Astrocyte (in vitro differentiated cells and primary cell): ENCODE results near the gene EPHB1. TPM values are rescaled to one million over a fixed set of nuclear protein-coding genes. Genes with fewer than 3 reads are reported as not detected.
A peak's percentile ranks its signal among the peaks of the same experiment; 100 is the strongest.

Source experiments
- DNase-seq: peaks from one replicate; pipeline ENCODE4 v3.0.0-alpha.2; 2010; ENCODE audit warnings: low read depth
- FAIRE-seq: peaks from 2 replicates; lab custom pipeline; 2011; peaks lifted over from hg19 to GRCh38; lab: Jason Lieb, UNC
- H2AFZ ChIP-seq: 2 replicates; pipeline ENCODE4 v1.6.0; 2012; ENCODE audit warnings: low read depth, low read length, inconsistent platforms
- H3K27ac ChIP-seq: 2 replicates; pipeline ENCODE4 v1.5.1; 2011; ENCODE audit warnings: low read depth, low read length, inconsistent platforms
- H3K27me3 ChIP-seq: 2 replicates; pipeline ENCODE4 v1.6.0; 2011; ENCODE audit warnings: low read length, inconsistent platforms; ENCODE audit not compliant: insufficient read depth
- H3K36me3 ChIP-seq: 2 replicates; pipeline ENCODE4 v1.5.1; 2011; ENCODE audit warnings: low read length, inconsistent platforms; ENCODE audit not compliant: insufficient read depth
- H3K4me1 ChIP-seq: 2 replicates; pipeline ENCODE4 v1.5.1; 2011; ENCODE audit warnings: low read length, inconsistent platforms; ENCODE audit not compliant: insufficient read depth
- H3K4me2 ChIP-seq: 2 replicates; pipeline ENCODE4 v1.6.0; 2012; ENCODE audit warnings: low read length, inconsistent platforms
- H3K4me3 ChIP-seq: 2 replicates; pipeline ENCODE4 v1.5.1; 2011; ENCODE audit warnings: low read depth, mild to moderate bottlenecking, low read length, inconsistent platforms; ENCODE audit not compliant: insufficient read depth
- H3K79me2 ChIP-seq: 2 replicates; pipeline ENCODE4 v1.6.0; 2012; ENCODE audit warnings: mild to moderate bottlenecking, low read length, inconsistent platforms; ENCODE audit not compliant: insufficient read depth
- H3K9ac ChIP-seq: 2 replicates; pipeline ENCODE4 v1.6.0; 2012; ENCODE audit warnings: mild to moderate bottlenecking, low read length, inconsistent platforms
- H3K9me3 ChIP-seq: 2 replicates; pipeline ENCODE4 v1.5.1; 2012; ENCODE audit warnings: low read depth, mild to moderate bottlenecking, low read length, inconsistent platforms; ENCODE audit not compliant: insufficient read depth
- H4K20me1 ChIP-seq: 2 replicates; pipeline ENCODE4 v1.6.0; 2012; ENCODE audit warnings: low read length, inconsistent platforms; ENCODE audit not compliant: insufficient read depth
- H3K27ac Mint-ChIP-seq: one replicate; pipeline ENCODE4 v1.8.0; 2021; ENCODE audit warnings: mild to moderate bottlenecking, mixed read lengths; ENCODE audit not compliant: unreplicated experiment
- H3K27me3 Mint-ChIP-seq: one replicate; pipeline ENCODE4 v1.8.0; 2021; ENCODE audit warnings: low read depth, mixed read lengths; ENCODE audit not compliant: unreplicated experiment
- H3K36me3 Mint-ChIP-seq: one replicate; pipeline ENCODE4 v1.8.0; 2021; ENCODE audit warnings: low read depth, mixed read lengths; ENCODE audit not compliant: unreplicated experiment
- H3K4me1 Mint-ChIP-seq: one replicate; pipeline ENCODE4 v1.8.0; 2021; ENCODE audit warnings: low read depth, mixed read lengths; ENCODE audit not compliant: unreplicated experiment
- H3K4me3 Mint-ChIP-seq: one replicate; pipeline ENCODE4 v1.8.0; 2021; ENCODE audit warnings: mild to moderate bottlenecking, moderate library complexity, mixed read lengths; ENCODE audit not compliant: unreplicated experiment
- H3K9me3 Mint-ChIP-seq: one replicate; pipeline ENCODE4 v1.8.0; 2021; ENCODE audit warnings: mild to moderate bottlenecking, mixed read lengths; ENCODE audit not compliant: unreplicated experiment
- CTCF ChIP-seq: IDR thresholded peaks from 2 replicates; pipeline ENCODE4 v1.5.1; 2011; ENCODE audit warnings: low read depth, mild to moderate bottlenecking, inconsistent platforms, low read length, moderate library complexity; ENCODE audit not compliant: insufficient read depth
- EZH2 ChIP-seq: IDR thresholded peaks from 2 replicates; pipeline ENCODE4 v1.6.1; 2012; ENCODE audit warnings: mild to moderate bottlenecking, low read length, inconsistent platforms; ENCODE audit not compliant: insufficient read depth
- total RNA-seq: library from RNA; stranded (reverse); gene quantifications from 2 replicates; pipeline ENCODE4 v1.2.1, GENCODE V29; 2021

Gene EPHB1
- total RNA-seq, 1 donor from 2014 or later: 4.1 TPM

- no peaks in the 10 kb centered on the region for H3K36me3 Mint-ChIP-seq
- Histone ChIP-seq H3K27me3 (no peaks in the 10 kb centered on the region), H3K27ac (no peak overlapping the region), H3K36me3 (no peaks in the 10 kb centered on the region), H4K20me1 (no peaks in the 10 kb centered on the region), H3K79me2 (no peaks in the 10 kb centered on the region), H3K4me2 (no peak overlapping the region), H3K4me3 (no peak overlapping the region), H3K9me3 (no peaks in the 10 kb centered on the region), H2AFZ (no peak overlapping the region), H3K9ac (no peak overlapping the region), H3K4me1 (peaks cover 6% of the 10 kb centered on the region)
- TF ChIP-seq CTCF (no peak), EZH2 (no peak)
- no peak overlapping the region for H3K4me3 Mint-ChIP-seq
- DNase-seq: peak; percentile 6
- FAIRE-seq: no peak
- H3K27ac Mint-ChIP-seq: no peak overlapping the region
- H3K4me1 Mint-ChIP-seq: peaks cover 8% of the 10 kb centered on the region
- no peaks in the 10 kb centered on the region for H3K9me3 Mint-ChIP-seq
- peaks cover 8% of the 10 kb centered on the region for H3K27me3 Mint-ChIP-seq
Measured at GRCh38 chr3:134883697-134884385, 88.8 kb downstream of the EPHB1 start.

GRCh38 chr3:134885877-134886621, 91.0 kb downstream of the EPHB1 start:
- no peak overlapping the region for H3K9ac ChIP-seq

More at GRCh38 chr3:134885877-134886621, 91.0 kb downstream of the EPHB1 start:
- Histone ChIP-seq H2AFZ (no peak overlapping the region), H3K4me2 (peak overlapping the region; percentile 3), H3K9me3 (no peaks in the 10 kb centered on the region), H3K27ac (no peak overlapping the region), H3K4me3 (no peak overlapping the region), H4K20me1 (no peaks in the 10 kb centered on the region), H3K4me1 (peaks cover 6% of the 10 kb centered on the region), H3K27me3 (no peaks in the 10 kb centered on the region), H3K79me2 (no peaks in the 10 kb centered on the region), H3K36me3 (no peaks in the 10 kb centered on the region)
- peaks cover 7% of the 10 kb centered on the region for H3K27me3 Mint-ChIP-seq
- H3K9me3 Mint-ChIP-seq: no peaks in the 10 kb centered on the region
- TF ChIP-seq EZH2: no peak
- TF ChIP-seq CTCF: peak; percentile 49
- no peaks in the 10 kb centered on the region for H3K36me3 Mint-ChIP-seq
- peak; percentile 9 for DNase-seq
- H3K4me3 Mint-ChIP-seq: no peak overlapping the region
- H3K27ac Mint-ChIP-seq: no peak overlapping the region
- peaks cover 8% of the 10 kb centered on the region for H3K4me1 Mint-ChIP-seq
- no peak for FAIRE-seq
